BLaER1 treated with 17β-estradiol and CSF1 and Interleukin-3, amounts not matched to agents 10 nM and 100 nM (cell line): ENCODE measurements around the gene PLXNA2.
A peak's percentile ranks its signal among the peaks of the same experiment; 100 is the strongest.

Experiments
- H3K27ac ChIP-seq, 11 experiments: shearing (Covaris generic); formaldehyde crosslinking; 2 replicates each; pipeline ENCODE4 v1.8.1; 2022
- H3K27me3 ChIP-seq, 11 experiments: shearing (Covaris generic); formaldehyde crosslinking; 2 replicates each; pipeline ENCODE4 v1.8.1; 2022
- H3K36me3 ChIP-seq, 11 experiments: shearing (Covaris generic); formaldehyde crosslinking; 2 replicates each; pipeline ENCODE4 v1.8.1; 2022
- H3K4me1 ChIP-seq, 10 experiments: shearing (Covaris generic); formaldehyde crosslinking; 2 replicates each; pipeline ENCODE4 v1.8.1; 2022
- H3K4me2 ChIP-seq, 11 experiments: shearing (Covaris generic); formaldehyde crosslinking; 2 replicates each; pipeline ENCODE4 v1.8.1; 2022
- H3K4me3 ChIP-seq, 10 experiments: shearing (Covaris generic); formaldehyde crosslinking; 2 replicates each; pipeline ENCODE4 v1.8.1; 2022
- H3K9ac ChIP-seq, 11 experiments: shearing (Covaris generic); formaldehyde crosslinking; 2 replicates each; pipeline ENCODE4 v1.8.1; 2022
- H3K9me3 ChIP-seq, 11 experiments: shearing (Covaris generic); formaldehyde crosslinking; replicated peaks in 1 of 11; 2 replicates each; pipeline ENCODE4 v1.8.1; 2022
- H4K20me1 ChIP-seq, 11 experiments: shearing (Covaris generic); formaldehyde crosslinking; 2 replicates each; pipeline ENCODE4 v1.8.1; 2022
- Cebpa-rat ChIP-seq, 11 experiments: shearing (Covaris generic); IDR thresholded peaks; 2 replicates each; pipeline ENCODE4 v1.8.1; 2022

The PLXNA2 gene

DNA sequence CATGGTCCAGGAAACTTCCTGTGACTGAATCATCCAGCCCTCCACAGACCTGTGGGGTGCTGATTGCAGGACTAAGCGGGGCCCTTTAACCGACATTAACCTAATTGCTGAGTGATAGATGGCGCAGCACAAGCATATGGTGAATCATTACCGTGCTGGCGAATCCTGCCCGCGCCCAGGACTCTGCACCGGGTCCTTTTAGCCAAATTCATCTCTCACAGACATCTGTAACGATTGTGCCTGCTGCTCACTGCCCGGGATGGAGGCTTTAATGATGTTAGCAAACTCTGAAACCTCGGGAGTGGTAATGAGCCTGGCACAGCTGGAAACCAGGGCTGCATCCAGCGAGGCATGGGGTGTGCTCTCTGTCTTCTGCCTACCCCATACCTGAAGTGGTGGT lies 185.9 kb downstream of the PLXNA2 start:
- TF ChIP-seq Cebpa-rat (IDR thresholded peaks at IDR 0.05): no peak
- Histone ChIP-seq H4K20me1 (peaks cover 0 to 7% (median 0%) of the 10 kb centered on the region in 11 experiments; a peak in 1 of 22 replicates), H3K4me3 (no peak overlapping the region), H3K36me3 (no peaks in the 10 kb centered on the region), H3K9ac (no peak overlapping the region), H3K4me1 (peaks cover 0 to 12% (median 9%) of the 10 kb centered on the region in 10 experiments; a peak in 13 of 20 replicates), H3K27ac (no peak overlapping the region), H3K27me3 (peaks cover 0 to 93% (median 0%) of the 10 kb centered on the region in 11 experiments; a peak in 6 of 22 replicates), H3K4me2 (no peak overlapping the region), H3K9me3 (no peaks in the 10 kb centered on the region)

GRCh38 chr1:208057056-208057455 lies 187.1 kb downstream of the PLXNA2 start:
- no peaks in the 10 kb centered on the region for H3K9me3 ChIP-seq
- TF ChIP-seq Cebpa-rat (IDR thresholded peaks at IDR 0.05): no peak
- no peak overlapping the region for H3K27ac ChIP-seq

DNA sequence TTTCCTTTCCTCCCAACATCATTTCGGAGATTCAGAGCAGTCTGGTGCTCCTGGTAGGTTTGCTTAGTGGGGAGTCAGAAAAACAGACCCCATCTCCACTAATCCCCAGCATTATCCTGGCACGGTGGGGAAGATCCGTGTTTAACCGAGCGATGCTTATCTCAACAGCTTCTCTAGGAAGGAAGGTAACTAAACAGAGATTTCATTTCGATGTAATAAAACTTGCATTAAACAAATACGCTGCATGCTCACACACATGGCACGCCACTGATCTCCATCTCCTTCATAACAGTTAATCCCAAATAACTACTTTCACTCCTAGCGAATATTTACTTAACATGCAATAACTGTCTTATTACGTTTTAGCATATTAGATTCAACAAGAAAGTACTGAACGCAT lies 188.6 kb downstream of the PLXNA2 start:
- Histone ChIP-seq H3K4me3 (no peak overlapping the region), H3K27me3 (peaks cover 0 to 93% (median 0%) of the 10 kb centered on the region in 11 experiments; a peak in 5 of 22 replicates), H4K20me1 (peaks cover 0 to 7% (median 0%) of the 10 kb centered on the region in 11 experiments; a peak in 1 of 22 replicates), H3K27ac (no peak overlapping the region), H3K4me2 (no peak overlapping the region), H3K9me3 (no peaks in the 10 kb centered on the region), H3K36me3 (0 out of 22 replicates have a peak, but pooled peaks cover 0 to 5% (median 0%) of the 10 kb centered on the region in 11 experiments), H3K9ac (no peak overlapping the region), H3K4me1 (peaks cover 0 to 12% (median 9%) of the 10 kb centered on the region in 10 experiments; a peak in 12 of 20 replicates)
- no peak for TF ChIP-seq Cebpa-rat (IDR thresholded peaks at IDR 0.05)

More at GRCh38 chr1:208057056-208057455, 187.1 kb downstream of the PLXNA2 start:
- Histone ChIP-seq H4K20me1 (peaks cover 0 to 7% (median 0%) of the 10 kb centered on the region in 11 experiments; a peak in 1 of 22 replicates), H3K36me3 (0 out of 22 replicates have a peak, but pooled peaks cover 0 to 5% (median 0%) of the 10 kb centered on the region in 11 experiments), H3K4me2 (no peak overlapping the region), H3K4me1 (peaks cover 0 to 12% (median 9%) of the 10 kb centered on the region in 10 experiments; a peak in 12 of 20 replicates), H3K4me3 (no peak overlapping the region), H3K9ac (no peak overlapping the region), H3K27me3 (peaks cover 0 to 93% (median 0%) of the 10 kb centered on the region in 11 experiments; a peak in 5 of 22 replicates)

DNA sequence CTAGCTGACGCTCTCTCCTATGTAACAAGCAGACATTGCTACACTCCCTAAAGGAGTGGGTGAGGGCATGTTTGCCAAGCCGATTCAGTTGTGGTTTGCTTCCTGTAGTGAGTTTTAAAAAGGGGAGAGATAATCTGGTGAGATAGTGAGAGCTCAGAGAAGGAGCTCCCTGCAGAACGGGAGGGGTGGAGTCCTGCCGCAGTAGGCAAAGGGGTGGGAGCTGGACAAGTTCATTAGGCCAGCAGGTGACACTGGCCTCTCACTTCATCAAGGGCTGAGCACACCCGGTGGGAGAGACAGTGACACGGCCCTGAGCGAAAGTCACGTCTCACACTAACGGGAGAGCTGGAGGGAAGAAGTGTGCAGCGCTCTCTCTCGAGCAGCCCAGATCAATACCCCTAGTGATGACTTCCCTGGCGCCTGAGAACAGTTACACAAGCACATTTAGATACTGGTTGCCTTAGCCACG lies 189.2 kb downstream of the PLXNA2 start:
- peaks cover 0 to 12% (median 9%) of the 10 kb centered on the region in 10 experiments; a peak in 13 of 20 replicates for H3K4me1 ChIP-seq
- 0 out of 22 replicates have a peak, but pooled peaks cover 0 to 5% (median 0%) of the 10 kb centered on the region in 11 experiments for H3K36me3 ChIP-seq
- H3K27ac ChIP-seq: no peak overlapping the region
- peaks cover 0 to 87% (median 0%) of the 10 kb centered on the region in 11 experiments; a peak in 5 of 22 replicates for H3K27me3 ChIP-seq
- H3K4me2 ChIP-seq: no peak overlapping the region
- no peaks in the 10 kb centered on the region for H3K9me3 ChIP-seq
- no peak overlapping the region for H3K4me3 ChIP-seq
- H4K20me1 ChIP-seq: peaks cover 0 to 7% (median 0%) of the 10 kb centered on the region in 11 experiments; a peak in 1 of 22 replicates
- H3K9ac ChIP-seq: no peak overlapping the region
- TF ChIP-seq Cebpa-rat (IDR thresholded peaks at IDR 0.05): no peak

GRCh38 chr1:208054485-208054884 lies 189.7 kb downstream of the PLXNA2 start:
- H3K4me2 ChIP-seq: peak overlapping the region in 9 of 11 experiments; percentile 7 to 54 (median 39); a peak in 13 of 22 replicates
- no peak overlapping the region for H3K4me3 ChIP-seq
- no peak overlapping the region for H3K27ac ChIP-seq
- peaks cover 3 to 14% (median 11%) of the 10 kb centered on the region in 10 experiments for H3K4me1 ChIP-seq
- H4K20me1 ChIP-seq: peaks cover 0 to 7% (median 0%) of the 10 kb centered on the region in 11 experiments; a peak in 1 of 22 replicates
- H3K27me3 ChIP-seq: peaks cover 0 to 82% (median 0%) of the 10 kb centered on the region in 11 experiments; a peak in 5 of 22 replicates
- H3K36me3 ChIP-seq: 0 out of 22 replicates have a peak, but pooled peaks cover 0 to 5% (median 0%) of the 10 kb centered on the region in 11 experiments
- no peak overlapping the region for H3K9ac ChIP-seq
- TF ChIP-seq Cebpa-rat (IDR thresholded peaks at IDR 0.05): no peak
- H3K9me3 ChIP-seq: no peaks in the 10 kb centered on the region

DNA sequence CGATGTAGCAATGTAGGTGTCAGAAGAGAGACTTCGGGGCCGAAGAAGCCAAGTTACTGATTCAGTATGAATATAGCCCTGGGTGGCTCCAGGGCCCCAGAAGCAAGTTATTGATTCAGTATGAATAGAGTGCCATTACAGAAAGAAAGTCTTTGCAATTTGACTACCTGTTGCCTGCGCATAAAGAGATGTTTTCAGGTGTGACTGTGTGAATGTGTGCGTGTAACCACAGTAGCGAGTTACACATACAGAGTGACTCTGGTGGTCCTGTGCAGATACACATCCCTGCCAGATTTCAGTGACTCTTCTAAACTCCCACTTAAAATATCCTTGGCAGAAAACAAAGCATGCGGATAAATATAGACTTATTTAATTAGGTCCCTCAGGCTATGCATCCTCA lies 190.5 kb downstream of the PLXNA2 start:
- Histone ChIP-seq H3K27me3 (peaks cover 0 to 74% (median 0%) of the 10 kb centered on the region in 11 experiments; a peak in 5 of 22 replicates), H3K27ac (no peak overlapping the region)

DNA sequence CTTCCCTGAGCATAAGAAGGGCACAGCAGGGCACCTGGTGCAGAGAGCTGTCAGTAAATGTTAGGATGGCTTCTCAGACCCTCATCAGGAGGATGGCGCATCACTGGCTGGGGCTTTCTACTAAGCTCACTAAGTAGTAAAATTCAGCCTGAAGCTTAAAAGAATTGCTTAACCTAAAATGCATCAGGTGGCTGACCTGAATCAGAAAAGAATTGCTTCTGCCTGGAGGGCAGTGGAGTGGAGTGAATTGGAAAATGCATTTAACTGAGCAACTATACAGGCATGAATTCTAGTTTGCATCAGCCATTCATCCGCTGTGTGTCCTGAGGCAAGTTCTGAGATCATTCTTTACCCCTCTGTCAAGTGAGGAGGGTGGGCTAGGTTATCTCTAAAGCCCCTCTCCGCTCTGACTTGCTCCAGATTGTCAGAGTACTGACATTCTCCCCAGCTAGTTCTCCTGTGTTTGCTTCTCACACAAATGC lies 191.2 kb downstream of the PLXNA2 start:
- Histone ChIP-seq H3K27ac (no peak overlapping the region), H3K36me3 (0 out of 22 replicates have a peak, but pooled peaks cover 0 to 5% (median 0%) of the 10 kb centered on the region in 11 experiments), H3K27me3 (peaks cover 0 to 67% (median 0%) of the 10 kb centered on the region in 11 experiments; a peak in 4 of 22 replicates), H3K9me3 (no peaks in the 10 kb centered on the region), H3K4me3 (no peak overlapping the region), H3K4me2 (no peak overlapping the region), H3K4me1 (peaks cover 18 to 29% (median 26%) of the 10 kb centered on the region in 10 experiments), H4K20me1 (peaks cover 0 to 15% (median 0%) of the 10 kb centered on the region in 11 experiments; a peak in 1 of 22 replicates), H3K9ac (no peak overlapping the region)
- TF ChIP-seq Cebpa-rat (IDR thresholded peaks at IDR 0.05): no peak

More for the DNA sequence above, 190.5 kb downstream of the PLXNA2 start:
- H3K9me3 ChIP-seq: no peaks in the 10 kb centered on the region
- peaks cover 11 to 22% (median 19%) of the 10 kb centered on the region in 10 experiments for H3K4me1 ChIP-seq
- H3K4me3 ChIP-seq: no peak overlapping the region
- peak overlapping the region in 7 of 11 experiments; percentile 7 to 54 (median 39); a peak in 12 of 22 replicates for H3K4me2 ChIP-seq
- TF ChIP-seq Cebpa-rat (IDR thresholded peaks at IDR 0.05): no peak
- H4K20me1 ChIP-seq: peaks cover 0 to 8% (median 0%) of the 10 kb centered on the region in 11 experiments; a peak in 1 of 22 replicates
- 0 out of 22 replicates have a peak, but pooled peaks cover 0 to 5% (median 0%) of the 10 kb centered on the region in 11 experiments for H3K36me3 ChIP-seq
- H3K9ac ChIP-seq: no peak overlapping the region

DNA sequence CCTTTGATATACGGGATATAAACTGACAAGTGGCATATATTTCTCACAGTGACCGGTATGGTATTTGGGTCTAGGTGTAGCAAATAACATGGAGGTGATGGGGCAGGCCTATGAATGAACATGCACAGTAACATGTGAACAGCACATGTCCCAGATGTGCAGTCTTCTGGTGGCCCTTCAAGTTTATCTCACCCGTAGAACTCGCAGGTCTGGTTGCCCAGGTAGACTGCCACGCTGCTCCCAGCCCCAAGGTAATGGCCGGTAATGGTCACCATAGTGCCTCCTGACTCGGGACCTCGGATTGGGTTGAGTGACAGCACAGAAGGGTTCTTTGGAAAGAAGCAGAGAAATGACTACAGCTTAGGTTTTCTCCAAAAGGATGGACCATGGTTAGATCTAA lies 192.0 kb downstream of the PLXNA2 start:
- Histone ChIP-seq H3K27me3 (peaks cover 0 to 59% (median 0%) of the 10 kb centered on the region in 11 experiments; a peak in 4 of 22 replicates), H3K9ac (no peak overlapping the region)

GRCh38 chr1:208051651-208052050 lies 192.5 kb downstream of the PLXNA2 start:
- Histone ChIP-seq H3K27me3 (peaks cover 0 to 54% (median 0%) of the 10 kb centered on the region in 11 experiments; a peak in 4 of 22 replicates), H3K4me2 (no peak overlapping the region), H3K36me3 (0 out of 22 replicates have a peak, but pooled peaks cover 0 to 5% (median 0%) of the 10 kb centered on the region in 11 experiments), H3K4me1 (peaks cover 30 to 40% (median 35%) of the 10 kb centered on the region in 10 experiments), H3K4me3 (no peak overlapping the region), H4K20me1 (peaks cover 0 to 16% (median 0%) of the 10 kb centered on the region in 11 experiments; a peak in 1 of 22 replicates), H3K27ac (no peak overlapping the region), H3K9ac (no peak overlapping the region), H3K9me3 (no peaks in the 10 kb centered on the region)
- TF ChIP-seq Cebpa-rat (IDR thresholded peaks at IDR 0.05): no peak

More for the DNA sequence above, 192.0 kb downstream of the PLXNA2 start:
- Histone ChIP-seq H3K4me1 (peaks cover 26 to 38% (median 33%) of the 10 kb centered on the region in 10 experiments), H3K27ac (no peak overlapping the region), H3K9me3 (no peaks in the 10 kb centered on the region), H4K20me1 (peaks cover 0 to 16% (median 0%) of the 10 kb centered on the region in 11 experiments; a peak in 1 of 22 replicates), H3K4me3 (no peak overlapping the region), H3K4me2 (no peak overlapping the region), H3K36me3 (0 out of 22 replicates have a peak, but pooled peaks cover 0 to 5% (median 0%) of the 10 kb centered on the region in 11 experiments)
- no peak for TF ChIP-seq Cebpa-rat (IDR thresholded peaks at IDR 0.05)
